ENCODE results near the gene NPL. TPM values are rescaled to one million over a fixed set of nuclear protein-coding genes. Genes with fewer than 3 reads are reported as not detected.

The NPL gene
- total RNA-seq, 1 experiment from 2014 or later = 2.4 TPM

DNA sequence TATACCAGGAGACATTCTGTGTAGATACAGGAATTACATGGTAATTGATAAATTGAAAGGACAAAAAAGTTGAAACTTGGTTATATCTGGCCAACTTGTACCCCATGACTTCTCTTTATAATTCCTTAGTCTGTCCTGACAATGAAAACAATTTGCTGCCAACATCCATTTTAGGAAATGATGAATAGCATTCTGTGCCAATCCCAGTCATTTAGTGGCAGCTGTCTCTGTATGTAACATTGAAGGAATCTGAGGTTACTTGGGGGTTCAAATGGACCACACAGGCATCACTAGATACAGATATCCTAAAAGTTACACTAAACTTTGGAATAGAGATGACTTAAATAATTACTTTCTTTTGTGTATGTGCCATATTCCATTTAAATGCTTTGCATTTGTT is 87.8 kb downstream of the NPL start:
- H3K9ac ChIP-seq (ENCODE audit: extremely low read depth, insufficient read length, low read length) = no peak overlapping the region
- peaks cover 86 to 100% (median 100%) of the 10 kb centered on the region in 3 experiments for H3K36me3 Mint-ChIP-seq (ENCODE audit: insufficient read depth in 1 of 3, low read depth in 3 of 3)

More for the DNA sequence above, 87.8 kb downstream of the NPL start:
- H3K18ac ChIP-seq (ENCODE audit: insufficient read length, low read depth, low read length) = no peak overlapping the region
- H3K9me3 ChIP-seq (ENCODE audit: control insufficient read depth, low read depth, low read length) = no peaks in the 10 kb centered on the region
- no peaks in the 10 kb centered on the region for H4K20me1 ChIP-seq (ENCODE audit: control insufficient read depth, insufficient read depth, insufficient read length)
- Mint-ChIP-seq H3K4me1 (no peaks in the 10 kb centered on the region), H3K27me3 (ENCODE audit: low read depth) (no peaks in the 10 kb centered on the region), H3K4me3 (no peak overlapping the region), H3K9me3 (no peaks in the 10 kb centered on the region), H3K27ac (no peak overlapping the region; a peak in 1 of 7 replicates)
- no peak overlapping the region for H4K8ac ChIP-seq (replicated peaks; ENCODE audit: insufficient read length, low read depth, low read length)
- H3K56ac ChIP-seq (ENCODE audit: insufficient read length, low read depth, low read length) = no peak overlapping the region
- H2AFZ ChIP-seq (ENCODE audit: low read length) = no peak overlapping the region
- H3K79me2 ChIP-seq (ENCODE audit: insufficient read depth, low read length) = no peaks in the 10 kb centered on the region; the same call in 1 of the 2 replicates
- TF ChIP-seq, protein P1, sequence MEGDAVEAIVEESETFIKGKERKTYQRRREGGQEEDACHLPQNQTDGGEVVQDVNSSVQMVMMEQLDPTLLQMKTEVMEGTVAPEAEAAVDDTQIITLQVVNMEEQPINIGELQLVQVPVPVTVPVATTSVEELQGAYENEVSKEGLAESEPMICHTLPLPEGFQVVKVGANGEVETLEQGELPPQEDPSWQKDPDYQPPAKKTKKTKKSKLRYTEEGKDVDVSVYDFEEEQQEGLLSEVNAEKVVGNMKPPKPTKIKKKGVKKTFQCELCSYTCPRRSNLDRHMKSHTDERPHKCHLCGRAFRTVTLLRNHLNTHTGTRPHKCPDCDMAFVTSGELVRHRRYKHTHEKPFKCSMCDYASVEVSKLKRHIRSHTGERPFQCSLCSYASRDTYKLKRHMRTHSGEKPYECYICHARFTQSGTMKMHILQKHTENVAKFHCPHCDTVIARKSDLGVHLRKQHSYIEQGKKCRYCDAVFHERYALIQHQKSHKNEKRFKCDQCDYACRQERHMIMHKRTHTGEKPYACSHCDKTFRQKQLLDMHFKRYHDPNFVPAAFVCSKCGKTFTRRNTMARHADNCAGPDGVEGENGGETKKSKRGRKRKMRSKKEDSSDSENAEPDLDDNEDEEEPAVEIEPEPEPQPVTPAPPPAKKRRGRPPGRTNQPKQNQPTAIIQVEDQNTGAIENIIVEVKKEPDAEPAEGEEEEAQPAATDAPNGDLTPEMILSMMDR (conservative IDR thresholded peaks at IDR 0.05) = no peak
- H4K5ac ChIP-seq (ENCODE audit: insufficient read length, low read depth, low read length) = no peak overlapping the region
- no peak overlapping the region for H2BK15ac ChIP-seq (ENCODE audit: low read depth, low read length)
- H3K79me1 ChIP-seq (ENCODE audit: insufficient read depth, low read depth, low read length, poor library complexity, severe bottlenecking) = no peaks in the 10 kb centered on the region
- H2BK20ac ChIP-seq (ENCODE audit: low read depth, low read length, poor library complexity, severe bottlenecking) = no peak overlapping the region
- H2BK12ac ChIP-seq (ENCODE audit: insufficient read length, low read depth, low read length) = no peak overlapping the region
- no peak overlapping the region for H3K27ac ChIP-seq (ENCODE audit: insufficient read length, low read depth, low read length)
- no peak overlapping the region for H4K91ac ChIP-seq (ENCODE audit: insufficient read length, low read depth, low read length)
- no peaks in the 10 kb centered on the region for H3K23me2 ChIP-seq (ENCODE audit: insufficient read length, low read depth, low read length, poor library complexity, severe bottlenecking)
- H3K23ac ChIP-seq (ENCODE audit: insufficient read length, low read depth, low read length) = no peak overlapping the region
- H3K4ac ChIP-seq (ENCODE audit: low read depth, low read length) = no peak overlapping the region
- H3K4me1 ChIP-seq (ENCODE audit: insufficient read depth, low read length) = no peaks in the 10 kb centered on the region
- H3K14ac ChIP-seq (ENCODE audit: insufficient read depth, low read length) = no peak overlapping the region
- H3K27me3 ChIP-seq (ENCODE audit: insufficient read depth, low read length) = no peaks in the 10 kb centered on the region
- no peak for DNase-seq
- no peak overlapping the region for H3K4me2 ChIP-seq (ENCODE audit: insufficient read depth, insufficient read length, low read length)
- no peak overlapping the region for H3T11ph ChIP-seq (ENCODE audit: low read length)
- no peak overlapping the region for H2BK120ac ChIP-seq (ENCODE audit: low read depth, low read length, poor library complexity, severe bottlenecking)
- no peak overlapping the region for H2BK5ac ChIP-seq (ENCODE audit: insufficient read length, low read length)
- H2AK5ac ChIP-seq (ENCODE audit: insufficient read length, low read length) = no peak overlapping the region
